NCI-H345 (cell line): Measurements from ENCODE around the gene PRKD3.

ENCODE experiments used
- DNase-seq: peaks from one replicate; lab custom pipeline; 2025; lab: John Stamatoyannopoulos, UW

The PRKD3 gene

DNA sequence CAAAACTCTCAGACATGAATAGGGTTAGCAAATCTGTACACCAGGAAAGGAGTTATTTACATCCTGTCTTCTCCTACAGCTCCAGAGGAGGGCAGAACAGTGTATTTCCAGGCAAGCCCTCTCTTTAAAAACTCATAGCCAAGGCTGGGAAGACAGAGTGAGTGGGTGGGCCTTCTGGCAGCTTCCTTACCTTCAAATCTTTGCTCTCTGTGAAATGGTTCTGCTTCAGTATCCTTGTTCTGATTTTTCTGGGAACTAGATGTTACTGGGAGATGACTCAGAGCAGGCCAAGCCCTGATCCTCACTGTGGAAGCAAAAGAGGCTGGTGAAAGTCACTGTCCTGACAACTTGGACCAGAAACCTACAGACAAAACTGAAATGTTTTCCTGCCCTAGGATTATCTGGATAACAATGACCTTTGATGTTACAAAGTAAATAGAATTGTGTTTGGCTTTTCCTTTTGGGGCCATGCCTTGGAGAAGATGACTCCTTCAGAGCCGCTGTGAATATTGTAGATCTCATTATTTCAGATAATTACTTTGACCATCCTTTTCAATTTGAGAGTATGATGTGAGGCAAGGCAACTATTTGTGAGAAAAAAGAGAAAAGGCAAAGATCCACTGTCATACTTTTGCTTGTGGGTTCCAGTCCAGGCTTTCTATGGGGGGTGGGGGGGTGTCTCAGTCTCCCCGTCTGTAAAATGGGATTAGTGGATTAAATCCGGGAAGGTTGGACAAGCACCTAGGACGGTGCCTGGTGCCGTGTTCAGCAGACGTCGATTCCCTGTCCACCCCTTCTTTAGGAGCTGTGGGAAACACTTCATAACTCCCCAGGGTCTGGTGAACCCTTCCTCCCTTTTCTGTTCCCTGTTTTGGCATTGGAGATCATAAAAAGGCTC is 19.2 kb upstream of the PRKD3 start:
- peak; percentile 21 for DNase-seq

GRCh38 chr2:37342591-37343220 is 18.1 kb upstream of the PRKD3 start:
- DNase-seq: no peak

GRCh38 chr2:37340637-37341036 is 16.0 kb upstream of the PRKD3 start:
- DNase-seq: peak; percentile 37

- no peak for DNase-seq
Observed at GRCh38 chr2:37338933-37339332, 14.3 kb upstream of the PRKD3 start.

DNA sequence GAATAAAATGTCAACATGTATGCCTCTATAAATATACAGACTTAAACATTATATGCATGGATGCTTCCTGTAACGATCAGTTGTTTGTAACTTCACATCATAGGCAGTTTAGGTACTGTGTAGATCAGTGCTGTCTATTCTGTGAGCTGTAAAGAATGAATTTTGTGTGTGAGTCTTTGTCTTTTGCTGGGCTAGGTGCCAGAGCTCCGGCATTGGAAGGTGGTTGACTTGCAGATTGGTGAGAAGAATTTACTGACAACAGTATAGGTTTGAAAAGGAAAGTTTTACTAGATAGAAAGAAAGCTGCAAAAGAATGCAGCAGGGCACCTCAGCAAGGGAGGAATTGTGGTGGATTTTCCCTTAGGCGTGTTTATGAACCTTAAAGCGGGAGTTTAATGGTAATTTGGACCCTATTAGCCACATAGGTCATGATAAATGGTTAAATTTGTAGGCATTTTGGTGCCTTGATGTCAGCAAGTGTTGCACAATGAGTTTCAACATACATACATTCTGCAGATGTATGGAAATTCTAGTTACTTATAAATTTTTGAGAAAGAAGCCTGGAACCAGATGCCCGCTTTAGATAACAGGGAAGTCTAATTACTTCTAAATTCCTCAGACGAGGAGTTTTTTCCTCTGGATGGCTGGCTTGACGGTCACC is 13.1 kb upstream of the PRKD3 start:
- peak; percentile 36 for DNase-seq

GRCh38 chr2:37335604-37336003 is 11.0 kb upstream of the PRKD3 start:
- no peak for DNase-seq

- no peak for DNase-seq
Observed at GRCh38 chr2:37333256-37333655, 8.6 kb upstream of the PRKD3 start.

DNA sequence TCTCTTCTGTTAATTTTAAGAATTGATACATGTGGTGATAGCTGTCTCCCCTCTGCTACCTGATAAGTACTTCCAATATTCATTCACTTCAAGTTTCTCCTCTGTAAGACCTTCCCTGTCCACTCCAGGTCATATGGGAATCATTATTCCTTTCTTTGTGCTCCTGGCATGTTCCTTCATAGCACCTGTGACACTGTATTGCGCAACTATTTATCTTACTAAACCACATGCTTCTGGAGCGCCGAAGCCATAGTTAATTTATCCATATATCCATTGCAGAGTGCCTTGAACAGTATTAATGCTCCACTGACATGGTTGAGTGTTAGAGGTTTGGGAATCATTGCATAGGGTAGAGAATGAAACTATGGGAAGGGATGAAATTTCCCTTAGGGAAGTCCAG is 7.9 kb upstream of the PRKD3 start:
- no peak for DNase-seq

- no peak for DNase-seq
Observed at GRCh38 chr2:37330681-37331080, 6.0 kb upstream of the PRKD3 start.

DNA sequence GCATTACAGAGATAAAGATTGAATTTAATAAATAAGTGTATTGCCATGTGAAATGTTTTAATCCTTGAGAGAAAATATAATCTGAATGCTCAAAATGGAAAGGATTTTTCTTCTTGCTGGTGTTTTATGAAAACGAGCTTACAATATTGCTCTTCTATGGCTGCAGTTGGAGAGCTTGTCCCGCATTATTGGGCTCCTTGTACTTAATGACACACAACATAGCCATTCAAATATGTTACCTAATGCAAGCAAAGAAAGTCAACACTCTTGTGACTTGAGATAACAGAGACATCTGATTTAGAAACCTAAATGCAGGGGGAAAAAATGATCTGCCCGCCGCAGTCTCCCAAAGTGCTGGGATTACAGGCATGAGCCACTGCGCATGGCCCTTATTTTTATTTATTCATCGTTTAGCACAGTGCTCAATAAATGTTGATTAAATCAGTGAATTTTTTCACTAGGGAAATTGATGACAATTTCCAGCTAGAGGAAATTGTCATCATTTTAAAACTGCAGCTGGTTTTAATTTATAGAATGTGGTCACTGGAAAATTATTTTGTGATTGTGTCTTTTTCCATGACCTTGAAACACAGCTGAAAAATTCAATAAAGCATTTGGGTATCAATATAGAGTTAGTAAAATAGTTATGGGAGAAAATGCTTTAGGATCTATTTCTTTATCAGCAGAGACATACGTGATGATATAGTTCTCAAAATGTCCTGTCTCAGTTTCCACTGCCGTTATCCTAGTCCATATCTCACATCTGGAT is 2.4 kb upstream of the PRKD3 start:
- no peak for DNase-seq

DNA sequence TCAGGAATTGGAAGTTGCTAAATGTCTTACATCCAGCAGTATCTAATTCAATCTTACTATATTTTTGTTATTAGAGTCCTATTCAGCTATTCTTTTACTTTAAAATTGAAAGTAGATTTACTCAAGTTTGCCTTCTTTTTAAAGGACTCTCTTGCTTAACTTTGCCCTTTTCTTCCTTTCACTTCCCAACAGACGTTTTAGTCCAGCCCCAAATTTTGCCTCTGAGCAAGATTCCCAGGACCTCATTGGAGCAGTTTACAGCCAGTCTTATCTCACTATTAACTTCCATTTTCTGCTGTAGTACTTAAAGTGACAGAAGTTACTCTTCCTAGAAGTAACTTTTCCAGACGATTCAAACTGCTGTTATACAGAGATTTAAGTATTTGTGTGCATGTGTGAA is 1.7 kb upstream of the PRKD3 start:
- DNase-seq: no peak

DNA sequence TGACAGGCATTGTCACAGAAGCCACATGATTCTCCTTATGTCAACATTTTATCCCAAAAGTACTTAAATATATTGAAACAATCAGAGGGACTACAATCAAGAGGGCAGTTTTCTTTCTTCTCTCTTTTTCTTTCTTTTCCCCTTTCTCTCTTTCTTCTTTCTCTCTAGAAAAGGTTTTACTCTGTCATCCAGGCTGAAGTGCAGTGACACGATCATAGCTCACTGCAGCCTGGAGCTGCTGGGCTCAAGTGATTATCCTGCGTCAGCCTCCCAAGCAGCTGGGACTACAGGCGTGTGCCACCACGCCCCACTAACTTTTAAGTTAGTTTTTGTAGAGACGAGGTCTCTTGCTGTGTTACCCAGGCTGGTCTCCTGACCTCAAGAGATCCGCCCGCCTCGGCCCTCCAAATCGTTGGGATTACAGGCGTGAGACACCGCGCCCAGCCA is 1.0 kb upstream of the PRKD3 start:
- no peak for DNase-seq

GRCh38 chr2:37324536-37324785 is 172 bp downstream of the PRKD3 start:
- DNase-seq: no peak

DNA sequence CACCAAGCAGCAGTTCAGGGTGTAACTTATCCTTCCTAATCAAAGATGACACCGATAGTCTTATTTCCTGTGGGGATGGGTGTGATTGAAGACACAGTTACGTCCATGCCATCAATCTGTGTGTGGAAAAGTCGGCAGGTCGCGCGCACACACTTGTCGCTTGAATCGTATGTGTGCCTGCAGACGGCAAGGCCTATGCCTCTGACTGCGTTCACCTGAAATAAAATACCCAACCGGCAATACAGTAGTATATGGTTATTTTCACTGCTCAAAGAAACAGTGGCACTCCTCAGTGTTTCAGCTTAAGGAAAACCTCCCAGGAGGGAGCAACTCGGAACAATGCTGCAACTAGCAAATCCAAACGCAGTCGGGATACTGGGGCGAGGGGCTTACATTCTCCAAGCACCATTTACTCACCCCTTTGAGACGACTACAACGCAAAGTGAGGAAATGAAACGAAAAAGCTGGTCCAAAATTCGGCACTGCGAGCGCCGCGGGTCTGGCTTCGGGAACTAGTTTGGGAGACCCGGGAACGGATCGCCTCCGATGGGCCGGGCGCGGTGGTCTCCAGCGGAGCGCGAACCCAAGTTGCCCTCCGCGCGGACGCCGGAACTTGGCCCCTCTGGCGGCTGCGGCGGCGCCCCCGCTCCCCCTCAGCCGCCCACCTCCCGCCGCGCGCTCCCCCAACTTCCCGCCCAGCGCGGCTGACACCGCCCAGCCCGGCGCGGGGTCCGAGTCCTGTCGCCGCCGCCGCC is 675 bp downstream of the PRKD3 start:
- DNase-seq: peak; percentile 36

DNA sequence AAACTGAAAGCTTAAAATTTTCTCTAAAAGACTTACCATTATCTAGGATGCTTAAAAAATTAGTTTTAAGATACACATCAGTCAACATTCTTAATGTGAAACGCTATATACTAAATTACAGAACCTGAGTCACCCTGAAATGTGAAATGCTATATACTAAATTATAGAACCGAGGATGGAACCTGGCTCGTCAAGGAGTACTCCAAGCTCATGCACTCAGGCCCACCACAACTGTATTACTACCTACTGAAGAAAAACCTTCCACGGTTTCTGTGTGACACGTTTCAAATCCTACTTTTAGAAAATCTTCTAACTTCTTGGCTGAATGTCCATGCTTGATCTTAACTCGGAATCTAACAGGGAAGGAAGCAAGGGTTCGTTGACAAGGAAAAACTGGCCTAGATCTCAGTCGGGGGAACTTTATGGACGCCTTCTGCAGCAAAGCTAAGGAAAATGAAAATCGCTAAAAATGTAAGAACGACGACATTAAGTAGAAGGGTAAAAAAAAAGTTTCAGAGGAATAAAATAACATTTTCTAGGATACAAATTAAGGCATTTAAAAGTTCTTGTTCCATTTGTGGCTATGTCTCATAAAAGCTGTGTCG is 1.4 kb downstream of the PRKD3 start:
- no peak for DNase-seq

GRCh38 chr2:37322368-37322767 is 2.3 kb downstream of the PRKD3 start:
- no peak for DNase-seq

DNA sequence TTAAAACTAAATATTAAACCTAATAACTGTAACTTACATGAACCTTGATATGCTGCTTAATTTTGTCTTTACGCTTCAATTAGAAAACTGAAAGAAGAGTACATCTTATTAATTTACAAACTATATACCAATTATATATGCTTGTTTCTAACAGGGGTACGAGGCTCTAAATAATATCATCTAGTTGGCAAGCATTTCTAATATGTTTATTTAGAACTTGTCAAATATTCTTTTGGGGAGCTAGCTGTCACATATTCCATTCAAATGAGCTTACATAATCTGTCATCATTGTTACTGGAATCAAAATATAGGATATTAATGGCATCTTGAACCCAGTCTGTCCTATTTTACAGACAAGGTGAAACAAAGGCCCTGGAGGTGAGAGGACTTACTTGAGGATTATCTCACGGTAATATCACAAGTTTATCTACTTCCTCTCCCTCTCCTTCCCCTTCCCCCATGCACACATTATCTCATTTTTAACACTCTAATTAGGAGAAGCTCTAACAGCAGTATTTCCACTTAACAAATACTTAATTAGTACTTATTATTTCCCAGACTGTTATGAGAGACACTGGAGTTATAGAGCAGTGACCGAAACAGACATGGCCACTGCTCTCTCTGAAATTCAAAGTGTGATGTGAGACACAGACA is 3.5 kb downstream of the PRKD3 start:
- DNase-seq: no peak

GRCh38 chr2:37319754-37320609 is 4.7 kb downstream of the PRKD3 start:
- DNase-seq: no peak

DNA sequence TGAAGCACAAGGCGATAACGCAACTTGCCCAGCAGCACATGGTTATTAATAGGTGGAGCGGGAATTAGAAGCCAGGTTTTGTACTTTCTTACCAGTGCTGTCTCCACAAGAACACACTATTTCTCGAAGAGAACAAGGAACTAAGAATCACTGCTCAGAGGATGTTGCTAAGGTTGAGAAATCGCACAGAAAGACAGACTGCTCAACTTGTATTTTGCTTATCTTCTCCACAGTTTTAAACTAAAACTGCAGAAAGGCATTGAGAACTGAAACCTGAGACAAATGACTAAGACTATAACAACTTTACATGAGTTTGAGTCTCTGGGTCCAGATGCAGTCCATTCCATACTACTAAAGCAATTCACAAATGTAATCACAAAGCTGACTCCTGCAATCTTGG is 6.2 kb downstream of the PRKD3 start:
- DNase-seq: no peak

DNA sequence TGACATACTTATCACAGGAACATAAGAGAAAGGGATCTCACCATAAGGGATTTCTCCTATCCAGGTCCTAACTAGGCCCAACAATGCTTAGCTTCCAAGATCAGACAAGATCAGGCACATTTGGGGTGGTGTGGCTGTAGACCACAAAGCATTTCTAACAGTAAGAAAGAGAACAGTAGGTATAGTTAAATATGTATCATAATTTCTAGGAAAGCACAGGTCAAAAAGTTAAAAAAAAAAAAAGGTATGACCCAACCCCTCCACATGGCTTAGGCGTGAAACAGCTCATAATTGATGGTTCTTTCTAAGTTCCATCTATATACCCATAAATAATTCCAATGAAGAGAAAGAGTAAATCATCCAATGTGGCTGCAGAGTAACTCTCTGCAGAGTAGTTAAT is 6.9 kb downstream of the PRKD3 start:
- no peak for DNase-seq
